KMS-11 (cell line): ENCODE results near the gene RAI14.

ENCODE experiments used
- H2AFZ ChIP-seq: fragments of 200-600 bp; sonication (generic); 2 replicates; pipeline ENCODE4 v1.6.1; 2016; ENCODE audit warnings: antibody characterized with exemption, mixed run types, low read depth
- H3K27ac ChIP-seq: fragments of 200-600 bp; sonication (generic); 2 replicates; pipeline ENCODE4 v1.6.1; 2016; ENCODE audit warnings: mild to moderate bottlenecking, mixed run types
- H3K27me3 ChIP-seq: fragments of 200-600 bp; sonication (generic); 2 replicates; pipeline ENCODE4 v1.6.1; 2017; ENCODE audit warnings: mild to moderate bottlenecking, low read depth, mixed run types, moderate library complexity; ENCODE audit not compliant: insufficient read depth
- H3K36me3 ChIP-seq: fragments of 200-600 bp; sonication (generic); 2 replicates; pipeline ENCODE4 v1.6.1; 2017; ENCODE audit warnings: mild to moderate bottlenecking, mixed run types; ENCODE audit not compliant: insufficient read depth
- H3K4me1 ChIP-seq: fragments of 200-600 bp; sonication (generic); 2 replicates; pipeline ENCODE4 v1.6.1; 2016; ENCODE audit warnings: mild to moderate bottlenecking, low read depth, mixed run types; ENCODE audit not compliant: poor library complexity, severe bottlenecking
- H3K4me2 ChIP-seq: fragments of 200-600 bp; sonication (generic); 2 replicates; pipeline ENCODE4 v1.7.0; 2016; ENCODE audit warnings: mild to moderate bottlenecking, mixed run types
- H3K4me3 ChIP-seq: fragments of 200-600 bp; sonication (generic); IDR thresholded peaks from 2 replicates; pipeline ENCODE4 v1.6.1; 2017; ENCODE audit warnings: low read depth, low read length, mixed read lengths; ENCODE audit not compliant: insufficient read depth
- H3K79me2 ChIP-seq: fragments of 200-600 bp; sonication (generic); 2 replicates; pipeline ENCODE4 v1.6.1; 2016; ENCODE audit warnings: low read depth, mixed run types; ENCODE audit not compliant: insufficient read depth
- H3K9ac ChIP-seq: fragments of 200-600 bp; sonication (generic); 2 replicates; pipeline ENCODE4 v1.6.1; 2016; ENCODE audit warnings: mild to moderate bottlenecking, mixed run types
- H4K20me1 ChIP-seq: fragments of 200-600 bp; sonication (generic); 2 replicates; pipeline ENCODE4 v1.6.1; 2016; ENCODE audit warnings: mild to moderate bottlenecking, mixed run types; ENCODE audit not compliant: insufficient read depth
- TF ChIP-seq, protein P1 (sequence below): fragments of 200-600 bp; sonication (generic); conservative IDR thresholded peaks from 2 replicates; pipeline ENCODE4 v1.6.1; 2017; ENCODE audit warnings: low read depth, mild to moderate bottlenecking, antibody characterized with exemption, low read length, moderate library complexity, mixed read lengths

RAI14 gene

DNA sequence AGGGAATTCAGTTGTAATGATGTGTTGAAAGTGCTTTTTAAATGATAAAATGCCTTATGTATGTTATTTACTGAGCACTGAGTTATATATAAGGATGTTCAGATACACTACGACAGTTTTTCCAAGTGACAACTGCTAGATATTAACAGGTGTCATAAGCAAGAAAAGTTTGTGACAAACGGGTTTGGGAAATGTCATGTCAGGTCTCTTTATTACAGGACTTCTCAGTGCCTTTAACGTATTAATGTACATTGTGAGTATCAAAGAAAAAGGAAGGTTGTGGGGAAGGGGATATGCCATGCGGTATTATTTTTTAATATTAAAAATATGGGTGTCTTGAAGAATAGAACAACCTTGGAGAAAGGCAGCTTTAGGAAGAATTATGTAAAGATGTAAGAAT lies 56.4 kb downstream of the RAI14 start:
- no peaks in the 10 kb centered on the region for H3K36me3 ChIP-seq
- no peaks in the 10 kb centered on the region for H3K27me3 ChIP-seq
- H3K4me3 ChIP-seq, result no peak overlapping the region
- no peaks in the 10 kb centered on the region for H3K79me2 ChIP-seq
- TF ChIP-seq, protein P1, sequence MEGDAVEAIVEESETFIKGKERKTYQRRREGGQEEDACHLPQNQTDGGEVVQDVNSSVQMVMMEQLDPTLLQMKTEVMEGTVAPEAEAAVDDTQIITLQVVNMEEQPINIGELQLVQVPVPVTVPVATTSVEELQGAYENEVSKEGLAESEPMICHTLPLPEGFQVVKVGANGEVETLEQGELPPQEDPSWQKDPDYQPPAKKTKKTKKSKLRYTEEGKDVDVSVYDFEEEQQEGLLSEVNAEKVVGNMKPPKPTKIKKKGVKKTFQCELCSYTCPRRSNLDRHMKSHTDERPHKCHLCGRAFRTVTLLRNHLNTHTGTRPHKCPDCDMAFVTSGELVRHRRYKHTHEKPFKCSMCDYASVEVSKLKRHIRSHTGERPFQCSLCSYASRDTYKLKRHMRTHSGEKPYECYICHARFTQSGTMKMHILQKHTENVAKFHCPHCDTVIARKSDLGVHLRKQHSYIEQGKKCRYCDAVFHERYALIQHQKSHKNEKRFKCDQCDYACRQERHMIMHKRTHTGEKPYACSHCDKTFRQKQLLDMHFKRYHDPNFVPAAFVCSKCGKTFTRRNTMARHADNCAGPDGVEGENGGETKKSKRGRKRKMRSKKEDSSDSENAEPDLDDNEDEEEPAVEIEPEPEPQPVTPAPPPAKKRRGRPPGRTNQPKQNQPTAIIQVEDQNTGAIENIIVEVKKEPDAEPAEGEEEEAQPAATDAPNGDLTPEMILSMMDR, result no peak
- H3K27ac ChIP-seq, result no peak overlapping the region
- no peaks in the 10 kb centered on the region for H3K4me1 ChIP-seq
- no peak overlapping the region for H3K9ac ChIP-seq
- H3K4me2 ChIP-seq, result no peak overlapping the region
- H2AFZ ChIP-seq, result no peak overlapping the region
- H4K20me1 ChIP-seq, result no peaks in the 10 kb centered on the region

DNA sequence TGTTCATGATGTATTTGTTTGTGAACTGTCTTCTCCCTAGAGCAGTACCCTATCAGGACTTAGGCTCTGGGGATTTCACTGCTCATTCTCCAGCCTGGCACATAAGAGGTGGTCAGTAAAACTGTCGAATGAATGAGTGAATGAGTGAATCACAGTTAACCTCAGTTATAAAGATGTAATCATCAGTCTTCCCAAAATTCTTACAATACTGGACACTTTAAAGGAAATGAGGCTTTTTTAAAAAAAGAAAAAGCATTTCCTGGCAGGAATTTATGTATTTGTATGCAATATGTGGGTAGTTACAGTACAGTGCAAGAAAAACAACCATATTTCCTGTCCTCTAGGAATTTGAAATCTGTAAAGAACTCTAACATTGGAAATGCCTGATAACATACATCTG lies 59.6 kb downstream of the RAI14 start:
- Histone ChIP-seq H3K4me3 (no peak overlapping the region), H3K9ac (no peak overlapping the region), H3K27me3 (no peaks in the 10 kb centered on the region), H3K79me2 (no peaks in the 10 kb centered on the region), H2AFZ (no peak overlapping the region), H4K20me1 (no peaks in the 10 kb centered on the region), H3K4me1 (no peaks in the 10 kb centered on the region), H3K27ac (no peak overlapping the region), H3K4me2 (no peak overlapping the region), H3K36me3 (no peaks in the 10 kb centered on the region)
- TF ChIP-seq, protein P1, result no peak

DNA sequence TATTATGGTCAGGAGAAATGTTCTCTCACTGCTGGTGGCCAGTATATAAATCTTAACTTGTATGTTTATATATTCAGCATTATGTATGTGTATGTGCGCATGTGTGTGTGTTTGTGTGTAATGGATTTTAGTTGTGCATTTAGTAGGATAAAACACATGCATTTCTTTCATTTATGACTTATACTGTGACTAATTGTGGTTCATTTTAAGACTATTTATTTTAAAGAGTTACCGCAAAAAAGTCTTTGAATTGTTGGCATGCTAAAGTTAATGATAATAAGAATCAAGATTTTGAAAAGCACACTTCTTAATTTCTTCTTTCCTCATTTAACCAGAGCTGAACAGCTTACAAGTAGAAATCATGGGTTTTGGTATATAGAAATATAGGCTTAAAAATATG lies 60.9 kb downstream of the RAI14 start:
- Histone ChIP-seq H3K4me3 (no peak overlapping the region), H3K4me1 (no peaks in the 10 kb centered on the region), H3K27ac (no peak overlapping the region), H3K9ac (no peak overlapping the region), H3K79me2 (no peaks in the 10 kb centered on the region), H3K36me3 (no peaks in the 10 kb centered on the region), H3K27me3 (no peaks in the 10 kb centered on the region), H4K20me1 (no peaks in the 10 kb centered on the region), H3K4me2 (no peak overlapping the region), H2AFZ (no peak overlapping the region)
- TF ChIP-seq, protein P1, result no peak

DNA sequence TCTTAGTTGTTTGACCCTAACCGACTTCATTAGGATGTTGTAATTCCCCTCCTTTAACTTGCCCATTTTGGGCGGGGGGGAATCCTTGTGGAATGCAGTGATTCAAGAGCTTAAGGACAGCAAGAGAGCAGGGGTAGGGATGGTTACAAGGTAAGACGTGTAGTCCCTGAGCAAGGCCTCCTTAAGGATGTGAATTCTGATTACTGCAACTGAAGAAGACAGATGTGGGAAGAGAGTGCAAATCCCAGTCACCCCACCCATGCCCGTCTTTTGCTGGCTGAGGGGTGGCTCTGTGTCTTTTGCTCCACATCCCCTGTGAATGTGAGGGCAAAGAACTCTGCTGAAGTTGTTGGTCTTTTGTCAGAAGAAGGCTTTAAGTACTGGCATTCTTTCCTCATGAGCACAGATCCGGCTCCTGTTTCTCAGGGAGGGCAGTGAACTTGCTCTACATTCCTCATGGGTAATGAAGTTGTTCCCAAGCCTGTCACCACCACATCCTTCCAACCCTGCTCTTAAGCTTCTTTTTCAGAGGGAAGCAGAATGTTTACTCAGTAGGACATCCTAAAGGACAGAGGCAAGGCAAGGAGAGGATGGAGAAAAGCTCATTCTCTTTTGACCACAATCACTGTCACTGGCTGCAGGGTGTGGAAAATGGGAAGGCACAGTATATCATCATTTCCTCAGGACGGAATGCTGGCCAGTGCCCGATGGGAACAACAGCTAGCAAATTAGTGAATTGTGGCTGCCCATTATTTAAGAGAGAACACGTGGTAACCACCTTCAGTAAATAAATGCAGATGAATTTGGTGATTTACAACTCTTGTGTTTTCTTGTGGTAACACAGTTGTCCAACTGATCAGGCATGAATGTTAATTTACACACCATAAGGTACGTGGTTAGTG lies 61.5 kb downstream of the RAI14 start:
- Histone ChIP-seq H3K4me2 (no peak overlapping the region), H3K27me3 (no peaks in the 10 kb centered on the region), H3K27ac (no peak overlapping the region), H3K79me2 (no peaks in the 10 kb centered on the region), H3K4me3 (no peak overlapping the region), H3K9ac (no peak overlapping the region), H3K36me3 (no peaks in the 10 kb centered on the region), H3K4me1 (no peaks in the 10 kb centered on the region), H2AFZ (no peak overlapping the region), H4K20me1 (no peaks in the 10 kb centered on the region)
- TF ChIP-seq, protein P1, result no peak
